ENCODE data around the gene SMC1B. TPM values are rescaled to one million over a fixed set of nuclear protein-coding genes. Genes with fewer than 3 reads are reported as not detected.
A peak's percentile ranks its signal among the peaks of the same experiment; 100 is the strongest.

The SMC1B gene
- total and polyA plus RNA-seq, 5 donors, result not detected

DNA sequence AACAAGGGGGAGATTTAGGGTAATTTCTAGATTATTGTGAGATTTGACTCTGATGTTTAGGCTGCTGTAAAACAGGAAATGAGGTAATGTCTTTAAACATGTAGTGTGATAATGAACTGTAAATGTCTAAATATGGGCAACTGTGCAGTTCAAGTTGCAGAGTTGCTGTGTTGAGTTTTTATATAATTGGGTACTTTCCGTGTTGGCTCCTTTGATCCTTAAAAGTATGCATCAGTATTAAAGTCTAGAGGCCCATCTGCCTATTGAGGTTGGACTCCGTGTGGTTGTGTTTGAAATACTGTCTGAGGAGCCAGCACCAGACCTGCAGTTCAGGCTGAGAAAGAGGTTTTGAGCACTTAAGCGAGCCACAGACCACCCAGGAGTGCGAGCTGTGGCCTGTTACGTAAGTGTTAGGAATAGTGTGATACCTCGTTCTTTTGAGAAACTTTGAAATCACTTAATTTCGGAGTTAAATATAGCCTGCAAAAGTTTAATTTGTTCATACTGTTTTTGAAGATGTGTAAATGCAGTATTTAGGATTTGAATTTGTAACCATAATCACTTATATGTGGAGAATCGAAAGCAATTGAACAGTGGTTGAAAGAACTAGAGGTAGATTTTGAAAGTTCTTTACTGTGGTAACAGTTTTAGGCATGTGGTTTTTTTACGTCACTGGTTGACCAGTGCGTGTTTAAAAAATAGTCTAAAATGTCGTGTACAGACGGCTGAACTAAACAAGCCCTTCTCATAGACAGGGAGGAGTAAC lies 94.7 kb downstream of the SMC1B start:
- Histone ChIP-seq H3K27me3 (ENCODE audit: control insufficient read depth, insufficient read depth) (no peaks in the 10 kb centered on the region), H3K27ac (ENCODE audit: low read length) (peak overlapping the region; percentile 72), H3K4me3 (ENCODE audit: low read length) (no peak overlapping the region), H3K9me3 (ENCODE audit: control insufficient read depth, low read length) (no peaks in the 10 kb centered on the region), H3K4me1 (ENCODE audit: control insufficient read depth, insufficient read depth, low read length) (peaks cover 15% of the 10 kb centered on the region)
- DNase-seq (peak in 2 of 3 donors; percentile 2 to 54), ATAC-seq (no peak)
- WGBS, result 46% methylated on average over 12 of the region's 12 CpGs
- intact Hi-C loops (cut with DNase I), result no loop called here

DNA sequence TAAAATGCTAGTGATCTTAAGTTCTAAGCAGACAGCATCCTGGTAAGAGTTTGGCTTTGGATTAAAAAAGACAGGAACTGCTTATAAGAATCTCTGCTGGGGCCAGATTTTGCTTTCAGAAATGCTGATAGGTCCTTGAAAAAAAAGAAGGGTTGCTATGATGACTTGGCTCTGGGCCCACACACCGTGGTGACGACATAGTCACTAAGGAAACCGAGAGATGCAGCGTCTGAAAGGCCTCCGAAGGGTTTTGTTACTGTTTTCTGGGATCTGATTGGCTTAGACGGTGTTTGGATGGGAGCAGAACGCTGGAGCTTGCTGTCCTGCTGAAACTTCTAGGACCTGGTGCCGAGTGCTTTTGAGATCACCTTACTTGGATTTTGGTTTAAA lies 95.2 kb downstream of the SMC1B start:
- Histone ChIP-seq H3K9me3 (ENCODE audit: control insufficient read depth, low read length) (no peaks in the 10 kb centered on the region), H3K27me3 (ENCODE audit: control insufficient read depth, insufficient read depth) (no peaks in the 10 kb centered on the region), H3K4me3 (ENCODE audit: low read length) (no peak overlapping the region), H3K4me1 (ENCODE audit: control insufficient read depth, insufficient read depth, low read length) (peaks cover 15% of the 10 kb centered on the region), H3K27ac (ENCODE audit: low read length) (peak overlapping the region; percentile 68)
- DNase-seq (peak; percentile 88 to 94 (median 88)), ATAC-seq (peak; percentile 58 to 66)
- WGBS, result 5% methylated on average over 8 of the region's 8 CpGs
- intact Hi-C loops (cut with DNase I), result no loop called here

DNA sequence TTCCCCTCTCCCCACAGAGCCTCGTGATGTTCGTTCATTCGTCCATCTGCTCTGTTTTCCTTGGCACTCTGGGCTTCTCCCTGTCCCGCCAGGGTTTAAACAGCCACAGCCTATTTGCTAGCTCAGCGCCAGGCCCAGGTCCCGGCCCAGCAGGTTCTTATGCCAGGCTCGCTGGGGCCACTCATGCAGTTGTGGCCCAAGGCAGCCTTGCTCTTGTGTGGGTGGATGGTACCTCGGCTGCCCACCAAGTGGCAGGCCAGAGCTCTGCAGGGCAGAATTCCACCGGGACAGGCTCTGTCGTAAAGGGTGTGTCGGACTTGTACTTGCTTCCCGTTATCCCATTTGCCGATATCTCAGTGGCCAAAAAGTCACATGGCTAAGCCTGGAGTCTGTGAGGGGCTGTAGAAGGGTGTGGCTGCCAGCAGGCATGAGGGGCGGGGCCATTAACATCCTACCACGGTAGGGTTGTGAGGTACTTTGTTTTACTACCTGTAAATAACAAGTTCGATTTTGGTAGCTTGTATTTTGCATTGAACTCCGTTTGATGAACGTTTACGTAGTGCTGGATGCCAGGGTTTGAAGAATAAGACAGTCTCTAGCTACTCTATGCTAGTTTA lies 95.7 kb downstream of the SMC1B start:
- Histone ChIP-seq H3K9me3 (ENCODE audit: control insufficient read depth, low read length) (no peaks in the 10 kb centered on the region), H3K27ac (ENCODE audit: low read length) (peak overlapping the region; percentile 68), H3K4me1 (ENCODE audit: control insufficient read depth, insufficient read depth, low read length) (peaks cover 15% of the 10 kb centered on the region), H3K4me3 (ENCODE audit: low read length) (no peak overlapping the region), H3K27me3 (ENCODE audit: control insufficient read depth, insufficient read depth) (no peaks in the 10 kb centered on the region)
- intact Hi-C loops (cut with DNase I), result no loop called here
- DNase-seq, result peak; percentile 78 to 90 (median 86)
- peak; percentile 84 to 88 for ATAC-seq
- 33% methylated on average over 19 of the region's 19 CpGs for WGBS

DNA sequence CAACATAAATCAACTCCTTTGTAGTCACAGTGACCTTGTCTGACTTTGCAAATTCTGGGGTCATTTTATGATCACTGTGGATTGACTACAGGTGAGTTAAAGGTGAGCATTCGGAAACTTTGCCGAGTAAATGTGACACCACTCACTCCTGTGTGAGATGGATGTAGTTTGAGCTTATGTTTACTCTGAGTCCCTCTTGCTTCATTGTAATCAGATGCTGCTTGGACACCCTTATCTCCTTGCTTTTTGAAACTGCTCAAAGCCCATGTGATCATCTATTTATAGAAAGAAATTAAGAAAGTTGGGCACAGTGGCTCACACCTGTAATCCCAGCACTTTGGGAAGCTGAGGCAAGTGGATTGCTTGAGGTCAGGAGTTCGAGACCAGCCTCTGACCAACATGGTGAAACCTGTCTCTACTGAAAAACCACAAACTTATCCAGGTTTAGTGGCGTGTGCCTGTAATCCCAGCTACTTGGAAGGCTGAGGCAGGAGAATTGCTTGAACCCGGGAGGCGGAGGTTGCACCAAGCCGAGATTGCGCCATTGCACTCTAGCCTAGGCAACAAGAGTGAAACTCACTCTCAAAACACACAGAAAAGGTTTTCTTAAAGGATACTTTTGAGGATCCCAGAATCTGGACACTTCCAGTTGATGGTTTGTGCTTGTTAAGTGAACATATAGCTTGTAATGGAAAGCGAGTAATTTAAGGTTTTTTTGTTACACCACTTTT lies 96.4 kb downstream of the SMC1B start:
- H3K4me3 ChIP-seq (ENCODE audit: low read length), result no peak overlapping the region
- peaks cover 15% of the 10 kb centered on the region for H3K4me1 ChIP-seq (ENCODE audit: control insufficient read depth, insufficient read depth, low read length)
- ATAC-seq, result no peak
- no peaks in the 10 kb centered on the region for H3K27me3 ChIP-seq (ENCODE audit: control insufficient read depth, insufficient read depth)
- intact Hi-C loops (cut with DNase I), result no loop called here
- H3K27ac ChIP-seq (ENCODE audit: low read length), result peak overlapping the region; percentile 48
- no peaks in the 10 kb centered on the region for H3K9me3 ChIP-seq (ENCODE audit: control insufficient read depth, low read length)
- 70% methylated on average over 9 of the region's 9 CpGs for WGBS
- peak in 2 of 3 donors; percentile 64 for DNase-seq

DNA sequence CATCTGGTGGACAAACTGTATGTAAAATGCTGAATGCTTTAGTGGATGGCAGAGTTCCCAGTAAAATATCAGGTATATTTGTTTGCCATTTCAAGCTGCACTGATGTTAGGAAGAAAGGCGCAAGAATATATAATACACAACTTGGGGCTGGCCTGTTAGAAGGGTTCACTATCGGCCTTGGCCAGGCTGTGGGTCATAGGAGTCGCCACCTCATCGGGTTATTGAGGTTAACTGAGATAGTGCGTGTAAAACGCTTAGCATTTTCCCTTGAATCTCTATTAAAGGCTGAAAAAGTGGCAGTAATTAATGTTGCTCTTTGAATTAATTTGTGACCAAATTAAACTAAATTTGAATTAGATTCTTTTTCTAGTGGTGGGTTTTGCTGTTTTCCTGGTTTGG lies 98.6 kb downstream of the SMC1B start:
- no peak for ATAC-seq

DNA sequence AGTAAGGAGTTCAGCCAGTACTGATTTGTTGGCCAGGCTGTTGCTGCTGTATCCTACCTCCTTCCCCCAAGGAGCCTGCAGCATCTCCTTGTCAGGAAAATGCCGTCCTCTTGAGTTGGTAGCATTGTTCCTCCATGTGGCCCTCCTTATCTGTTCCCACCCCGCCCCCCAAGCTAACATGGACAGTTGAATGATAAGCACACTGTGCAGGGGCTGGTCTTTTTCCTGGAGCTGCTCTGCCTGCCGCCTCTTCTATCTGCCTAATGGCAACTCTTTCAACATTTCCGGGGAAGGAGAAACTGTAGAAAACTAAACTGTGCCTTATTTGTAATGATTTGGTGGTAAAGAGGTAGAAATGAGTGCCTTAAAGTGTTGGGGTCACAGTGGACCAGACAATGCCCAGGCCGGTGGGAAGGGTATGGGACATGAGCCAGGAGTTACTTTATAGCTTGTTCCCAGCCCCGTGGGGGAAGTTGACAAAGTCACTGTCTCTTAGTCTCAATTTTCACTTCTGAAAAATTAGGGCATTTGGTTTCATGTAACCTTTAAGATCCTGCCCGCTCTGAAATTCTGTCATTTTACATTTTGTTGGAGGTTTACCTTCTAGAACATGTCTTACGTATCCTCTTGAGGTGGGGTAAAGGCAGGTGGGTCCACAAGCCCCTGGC lies 99.2 kb downstream of the SMC1B start:
- H3K9me3 ChIP-seq (ENCODE audit: control insufficient read depth, low read length), result no peaks in the 10 kb centered on the region
- H3K27me3 ChIP-seq (ENCODE audit: control insufficient read depth, insufficient read depth), result no peaks in the 10 kb centered on the region
- intact Hi-C loops (cut with DNase I), result no loop called here
- peak in 2 of 3 donors; percentile 56 to 73 for DNase-seq
- no peak overlapping the region for H3K4me3 ChIP-seq (ENCODE audit: low read length)
- 36% methylated on average over 8 of the region's 8 CpGs for WGBS
- peak overlapping the region; percentile 14 for H3K27ac ChIP-seq (ENCODE audit: low read length)
- ATAC-seq, result peak in 1 of 2 donors; percentile 6
- peaks cover 19% of the 10 kb centered on the region for H3K4me1 ChIP-seq (ENCODE audit: control insufficient read depth, insufficient read depth, low read length)

More for the DNA sequence above, 98.6 kb downstream of the SMC1B start:
- intact Hi-C loops (cut with DNase I), result no loop called here
- WGBS, result 87% methylated on average over 6 of the region's 6 CpGs
- H3K4me1 ChIP-seq (ENCODE audit: control insufficient read depth, insufficient read depth, low read length), result peaks cover 19% of the 10 kb centered on the region
- no peak overlapping the region for H3K27ac ChIP-seq (ENCODE audit: low read length)
- peak in 1 of 3 donors; percentile 1 for DNase-seq
- no peak overlapping the region for H3K4me3 ChIP-seq (ENCODE audit: low read length)
- H3K9me3 ChIP-seq (ENCODE audit: control insufficient read depth, low read length), result no peaks in the 10 kb centered on the region
- no peaks in the 10 kb centered on the region for H3K27me3 ChIP-seq (ENCODE audit: control insufficient read depth, insufficient read depth)

DNA sequence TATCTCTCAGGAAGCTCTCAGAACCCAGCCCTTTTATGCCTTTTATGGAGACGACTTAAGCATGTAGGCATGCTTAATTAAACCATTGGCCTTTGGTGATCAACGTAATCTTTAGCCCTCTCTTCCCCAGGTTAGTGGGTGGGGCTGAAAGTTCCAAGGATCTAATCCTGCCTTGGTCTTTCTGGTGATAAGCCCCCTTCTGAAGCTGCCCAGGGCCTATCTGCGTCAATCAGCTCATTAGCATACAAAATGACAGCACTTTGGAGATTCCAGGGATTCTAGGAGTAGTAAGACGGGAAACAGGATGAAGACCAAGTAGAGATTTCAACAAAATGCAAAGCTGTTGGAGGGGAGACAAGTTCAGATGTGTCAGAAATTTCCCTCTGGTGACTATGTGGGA lies 100.5 kb downstream of the SMC1B start:
- peaks cover 17% of the 10 kb centered on the region for H3K4me1 ChIP-seq (ENCODE audit: control insufficient read depth, insufficient read depth, low read length)
- 68% methylated on average over 4 of the region's 4 CpGs for WGBS
- H3K27ac ChIP-seq (ENCODE audit: low read length), result no peak overlapping the region
- no peak for ATAC-seq
- intact Hi-C loops (cut with DNase I), result no loop called here
- no peak for DNase-seq
- no peak overlapping the region for H3K4me3 ChIP-seq (ENCODE audit: low read length)
- H3K27me3 ChIP-seq (ENCODE audit: control insufficient read depth, insufficient read depth), result no peaks in the 10 kb centered on the region
- no peaks in the 10 kb centered on the region for H3K9me3 ChIP-seq (ENCODE audit: control insufficient read depth, low read length)

DNA sequence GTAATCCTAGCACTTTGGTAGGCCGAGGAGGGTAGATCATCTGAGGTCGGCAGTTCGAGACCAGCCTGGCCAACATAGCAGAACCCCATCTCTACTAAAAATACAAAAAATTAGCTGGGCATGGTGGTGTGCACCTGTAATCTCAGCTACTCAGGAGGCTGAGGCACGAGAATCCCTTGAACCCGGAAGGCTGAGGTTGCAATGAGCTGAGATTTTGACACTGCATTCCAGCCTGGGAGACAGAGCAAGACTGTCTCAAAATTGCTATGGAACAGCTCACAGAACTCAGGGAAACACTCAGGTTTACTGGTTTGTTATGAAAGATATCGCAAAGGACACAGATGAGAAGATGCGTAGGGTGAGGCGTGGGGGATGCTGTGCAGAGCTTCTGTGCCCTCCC lies 101.0 kb downstream of the SMC1B start:
- DNase-seq (no peak), ATAC-seq (no peak)
- Histone ChIP-seq H3K9me3 (ENCODE audit: control insufficient read depth, low read length) (no peaks in the 10 kb centered on the region), H3K4me3 (ENCODE audit: low read length) (no peak overlapping the region), H3K27ac (ENCODE audit: low read length) (no peak overlapping the region), H3K27me3 (ENCODE audit: control insufficient read depth, insufficient read depth) (no peaks in the 10 kb centered on the region), H3K4me1 (ENCODE audit: control insufficient read depth, insufficient read depth, low read length) (peaks cover 15% of the 10 kb centered on the region)
- WGBS, result 88% methylated on average over 8 of the region's 8 CpGs
- intact Hi-C loops (cut with DNase I), result no loop called here

DNA sequence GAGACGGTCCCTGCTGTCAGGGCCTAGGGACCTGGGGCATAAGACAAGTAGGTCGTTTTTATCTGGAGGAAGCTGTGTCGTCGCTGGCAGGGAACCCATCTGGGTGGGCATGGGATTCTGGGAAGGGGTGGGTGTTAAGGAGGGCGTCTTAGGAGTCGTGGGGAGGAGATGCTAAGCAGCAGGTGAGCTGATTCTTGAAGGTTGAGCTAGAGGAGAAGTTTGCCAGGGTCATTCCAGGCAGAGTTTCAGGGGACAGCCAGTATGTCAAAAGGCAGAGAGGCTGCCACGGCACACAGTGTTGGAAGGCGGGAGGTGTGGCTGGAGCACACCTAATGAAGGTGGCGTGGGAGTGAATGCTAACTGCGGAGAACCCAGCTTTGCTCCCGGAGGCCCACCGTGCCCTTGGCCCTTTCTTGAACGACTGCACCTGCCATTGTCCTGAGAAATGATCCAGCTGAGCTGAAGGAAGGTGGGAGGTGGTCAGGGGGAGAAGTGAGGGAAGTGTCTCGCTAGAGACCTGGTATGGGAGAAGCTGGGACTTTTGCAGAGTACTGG lies 102.3 kb downstream of the SMC1B start:
- WGBS, result 44% methylated on average over 14 of the region's 14 CpGs
- peaks cover 15% of the 10 kb centered on the region for H3K4me1 ChIP-seq (ENCODE audit: control insufficient read depth, insufficient read depth, low read length)
- no peak overlapping the region for H3K27ac ChIP-seq (ENCODE audit: low read length)
- ATAC-seq, result no peak
- intact Hi-C loops (cut with DNase I), result no loop called here
- H3K4me3 ChIP-seq (ENCODE audit: low read length), result peak overlapping the region; percentile 95
- no peaks in the 10 kb centered on the region for H3K27me3 ChIP-seq (ENCODE audit: control insufficient read depth, insufficient read depth)
- no peaks in the 10 kb centered on the region for H3K9me3 ChIP-seq (ENCODE audit: control insufficient read depth, low read length)
- DNase-seq, result peak in 1 of 3 donors; percentile 29

DNA sequence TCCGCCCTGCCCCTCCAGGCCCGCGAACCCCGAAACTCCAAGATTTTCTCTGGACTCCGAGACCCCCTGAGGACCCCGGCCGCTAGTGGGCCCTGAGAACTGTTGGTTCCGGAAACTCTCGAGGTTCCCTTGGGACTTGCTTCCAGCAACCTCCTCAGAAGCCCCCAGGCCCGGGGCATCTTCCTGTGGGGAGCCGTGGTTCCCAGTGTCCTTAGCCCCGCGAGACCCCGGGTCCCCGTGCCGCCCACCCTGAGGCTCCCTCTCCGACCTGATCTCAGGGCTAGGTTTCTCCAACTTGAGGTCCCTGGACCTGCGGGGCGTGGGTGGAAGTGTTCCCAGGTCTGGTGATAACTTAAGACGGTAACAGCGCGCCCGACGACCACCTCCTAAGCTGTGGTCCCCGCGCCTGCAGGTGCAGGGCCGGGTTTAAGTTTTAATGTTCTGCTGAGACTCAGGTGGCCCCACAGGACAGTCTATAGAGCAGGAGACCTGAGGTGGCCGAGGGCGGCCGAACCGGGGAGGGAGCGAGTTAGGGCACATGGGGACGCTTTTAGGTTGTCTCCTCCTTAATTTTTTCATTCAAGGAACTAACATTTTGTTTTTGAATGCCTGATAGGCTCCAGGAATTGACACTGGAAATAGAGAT lies 102.9 kb downstream of the SMC1B start:
- Histone ChIP-seq H3K27me3 (ENCODE audit: control insufficient read depth, insufficient read depth) (no peaks in the 10 kb centered on the region), H3K9me3 (ENCODE audit: control insufficient read depth, low read length) (no peaks in the 10 kb centered on the region), H3K27ac (ENCODE audit: low read length) (peak overlapping the region; percentile 74), H3K4me3 (ENCODE audit: low read length) (peak overlapping the region; percentile 95), H3K4me1 (ENCODE audit: control insufficient read depth, insufficient read depth, low read length) (peaks cover 11% of the 10 kb centered on the region)
- peak in 2 of 3 donors; percentile 32 to 70 for DNase-seq
- ATAC-seq, result no peak
- intact Hi-C loops (cut with DNase I), result no loop called here
- 4% methylated on average over 33 of the region's 33 CpGs for WGBS
